Activated naive CD8-positive, alpha-beta T cell treated with anti-CD3 and anti-CD28 coated beads for 36 hours (primary cell): ENCODE data around the gene SATB2. TPM values are rescaled to one million over a fixed set of nuclear protein-coding genes. Genes with fewer than 3 reads are reported as not detected.

Experiments
- DNase-seq: peaks from one replicate; pipeline ENCODE4 v3.0.0; 2021
- H3K27ac Mint-ChIP-seq: one replicate; pipeline ENCODE4 v1.8.0; 2022; ENCODE audit warnings: mild to moderate bottlenecking, moderate library complexity, mixed read lengths
- H3K27me3 Mint-ChIP-seq: one replicate; pipeline ENCODE4 v1.8.0; 2022; ENCODE audit warnings: mild to moderate bottlenecking, mixed read lengths
- H3K36me3 Mint-ChIP-seq: one replicate; pipeline ENCODE4 v1.8.0; 2021; ENCODE audit warnings: mild to moderate bottlenecking, mixed read lengths
- H3K4me1 Mint-ChIP-seq: one replicate; pipeline ENCODE4 v1.8.0; 2021; ENCODE audit warnings: mixed read lengths
- H3K4me3 Mint-ChIP-seq: one replicate; pipeline ENCODE4 v1.8.0; 2022; ENCODE audit warnings: mild to moderate bottlenecking, moderate library complexity, mixed read lengths
- H3K9me3 Mint-ChIP-seq: one replicate; pipeline ENCODE4 v1.8.0; 2022; ENCODE audit warnings: mixed read lengths
- total RNA-seq, 2 experiments: library from RNA; stranded (reverse); gene quantifications; one replicate each; pipeline ENCODE4 v1.2.3, GENCODE V29; 2021

SATB2 gene
- total RNA-seq, 2 experiments from 2014 or later = 0.27 to 0.28 TPM

DNA sequence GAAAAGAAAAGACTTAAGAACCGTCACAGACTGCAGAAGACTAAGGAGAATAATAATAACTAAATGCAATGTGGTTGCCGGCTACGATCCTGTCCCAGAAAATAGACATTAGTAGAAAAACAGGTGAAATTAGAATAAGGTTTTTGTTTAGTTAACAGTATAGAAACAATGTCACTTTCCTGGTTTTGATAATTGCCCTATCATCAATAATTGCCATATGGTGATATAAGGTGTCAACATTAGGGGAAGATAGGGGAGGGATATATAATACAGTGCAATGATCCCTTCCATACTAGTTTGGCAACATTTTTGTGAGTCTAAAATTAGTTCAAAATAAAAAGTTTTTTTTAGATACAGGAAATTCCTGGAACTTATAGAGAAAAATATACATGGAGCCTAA is 144.8 kb downstream of the SATB2 start:
- H3K27me3 Mint-ChIP-seq = no peaks in the 10 kb centered on the region
- H3K4me1 Mint-ChIP-seq = no peaks in the 10 kb centered on the region
- no peak for DNase-seq
- no peak overlapping the region for H3K4me3 Mint-ChIP-seq
- peaks cover 2% of the 10 kb centered on the region for H3K9me3 Mint-ChIP-seq
- H3K36me3 Mint-ChIP-seq = no peaks in the 10 kb centered on the region
- no peak overlapping the region for H3K27ac Mint-ChIP-seq

DNA sequence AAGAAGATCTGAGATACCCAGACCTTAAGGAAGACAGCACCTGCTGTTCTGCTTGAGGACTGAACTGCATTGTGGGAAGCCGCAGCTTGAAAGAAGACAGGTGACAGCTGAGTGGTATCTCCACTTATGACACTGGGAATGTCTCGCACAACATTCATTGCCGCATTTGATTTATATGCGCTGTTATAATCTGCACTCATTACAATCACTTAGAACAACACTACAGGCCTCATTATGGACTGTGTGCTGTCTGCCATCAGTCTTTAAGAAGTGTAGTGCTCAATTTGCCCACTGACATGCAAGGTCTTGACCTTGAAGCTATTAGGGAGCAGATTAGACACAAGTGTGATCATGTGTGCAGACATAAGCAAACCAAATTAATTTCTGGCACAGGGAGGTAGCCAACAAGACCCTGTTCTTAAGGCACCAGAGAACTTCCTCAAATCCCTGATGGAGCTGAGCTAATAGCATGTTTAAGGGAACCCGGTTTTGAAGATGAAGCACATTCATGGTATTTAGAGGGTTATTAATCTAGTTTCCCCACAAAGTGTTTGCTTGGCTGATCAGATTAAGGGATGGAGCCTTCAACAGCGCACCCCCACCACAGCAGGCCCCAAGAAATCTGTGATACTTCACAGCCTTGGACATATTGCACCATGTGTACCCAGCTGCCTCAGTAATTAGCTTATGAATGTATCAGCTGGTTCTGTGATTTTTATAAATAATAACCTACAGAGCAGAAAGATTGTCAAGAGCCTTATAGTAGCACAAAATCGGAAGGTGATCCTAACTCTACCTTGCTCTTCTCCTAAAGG is 146.8 kb downstream of the SATB2 start:
- Mint-ChIP-seq H3K4me3 (no peak overlapping the region), H3K36me3 (no peaks in the 10 kb centered on the region), H3K4me1 (no peaks in the 10 kb centered on the region), H3K27ac (no peak overlapping the region), H3K9me3 (peaks cover 2% of the 10 kb centered on the region), H3K27me3 (no peaks in the 10 kb centered on the region)
- DNase-seq = no peak

DNA sequence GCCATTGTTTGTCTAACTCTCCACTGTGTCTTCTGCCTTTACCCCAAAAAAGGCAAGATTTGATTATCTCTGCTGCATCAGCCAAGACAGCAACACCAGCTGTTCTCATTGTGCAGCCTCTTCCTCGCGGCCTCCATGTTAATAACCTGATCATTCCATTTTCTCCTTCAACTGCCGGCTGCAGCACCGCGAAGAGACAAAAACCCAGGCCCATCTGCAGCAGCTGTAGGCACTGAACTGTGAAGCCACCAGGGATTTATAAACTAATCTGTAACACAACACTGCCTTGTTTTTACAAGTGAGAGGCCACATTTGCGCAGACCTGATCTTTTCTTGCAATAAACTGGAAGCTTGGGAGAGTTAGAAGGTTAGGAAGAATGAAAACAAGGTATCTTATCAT is 147.8 kb downstream of the SATB2 start:
- no peaks in the 10 kb centered on the region for H3K9me3 Mint-ChIP-seq
- no peak overlapping the region for H3K27ac Mint-ChIP-seq
- no peaks in the 10 kb centered on the region for H3K4me1 Mint-ChIP-seq
- H3K4me3 Mint-ChIP-seq = no peak overlapping the region
- H3K36me3 Mint-ChIP-seq = no peaks in the 10 kb centered on the region
- DNase-seq = no peak
- H3K27me3 Mint-ChIP-seq = no peaks in the 10 kb centered on the region

DNA sequence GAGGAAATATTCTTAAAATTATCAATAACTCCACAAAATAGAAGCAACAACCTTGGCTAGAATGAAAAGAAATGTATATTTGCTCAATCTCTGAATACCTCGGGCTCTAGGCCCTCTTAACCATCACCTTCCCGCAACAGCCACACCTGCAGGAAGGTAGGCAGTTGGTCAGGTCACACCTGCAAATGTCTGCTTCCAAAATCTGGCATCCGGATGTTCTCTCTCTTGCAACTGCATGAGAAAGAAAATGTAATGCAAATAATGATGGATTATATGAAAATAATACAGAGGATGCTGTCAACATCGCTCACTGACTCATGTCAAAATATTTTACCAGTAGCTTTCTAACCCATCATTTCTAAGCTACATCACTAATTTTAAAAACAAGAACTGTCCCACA is 148.3 kb downstream of the SATB2 start:
- Mint-ChIP-seq H3K4me1 (no peaks in the 10 kb centered on the region), H3K27ac (no peak overlapping the region), H3K36me3 (no peaks in the 10 kb centered on the region), H3K27me3 (no peaks in the 10 kb centered on the region), H3K4me3 (no peak overlapping the region), H3K9me3 (no peaks in the 10 kb centered on the region)
- no peak for DNase-seq

DNA sequence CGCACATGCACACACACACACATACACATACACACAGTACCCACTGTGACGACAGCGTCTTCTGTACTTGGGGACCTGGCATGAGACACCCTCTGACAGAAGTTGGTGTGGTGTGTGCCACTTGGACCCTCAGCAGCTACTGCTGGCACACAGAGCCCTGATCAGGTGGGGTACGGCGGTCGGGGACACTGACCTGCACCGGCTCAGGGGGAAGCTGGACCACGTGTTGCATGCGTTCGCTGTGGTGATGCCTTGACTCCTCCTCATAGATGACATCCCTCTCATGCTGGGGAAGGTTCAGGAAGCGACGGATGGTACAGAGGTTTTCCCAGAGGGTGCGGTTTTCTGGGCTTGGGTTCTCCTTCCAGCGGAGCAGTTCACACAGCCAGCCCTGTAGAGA is 149.2 kb downstream of the SATB2 start:
- Mint-ChIP-seq H3K36me3 (no peaks in the 10 kb centered on the region), H3K4me3 (no peak overlapping the region), H3K9me3 (no peaks in the 10 kb centered on the region), H3K27ac (no peak overlapping the region), H3K27me3 (no peaks in the 10 kb centered on the region), H3K4me1 (no peaks in the 10 kb centered on the region)
- no peak for DNase-seq

DNA sequence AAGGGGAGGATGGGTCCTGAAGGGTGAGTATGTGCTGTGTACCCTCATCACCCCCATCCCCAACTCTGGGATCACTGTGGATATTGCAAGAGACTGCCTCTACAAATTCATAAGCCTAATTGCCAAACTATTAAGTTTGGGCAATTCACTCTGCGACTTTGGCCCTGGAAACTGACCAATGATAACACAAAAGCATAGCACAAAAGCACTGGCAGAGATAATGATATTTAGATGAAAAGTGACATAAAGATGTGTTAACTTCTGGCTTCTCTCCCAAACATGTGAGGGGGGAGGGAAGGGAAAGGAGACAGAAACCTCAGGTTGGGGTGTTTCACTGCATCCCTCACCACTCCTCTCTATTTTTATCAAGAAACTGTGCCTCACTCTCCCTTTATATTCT is 150.3 kb downstream of the SATB2 start:
- DNase-seq = no peak
- H3K4me3 Mint-ChIP-seq = no peak overlapping the region
- no peaks in the 10 kb centered on the region for H3K36me3 Mint-ChIP-seq
- no peaks in the 10 kb centered on the region for H3K9me3 Mint-ChIP-seq
- no peak overlapping the region for H3K27ac Mint-ChIP-seq
- no peaks in the 10 kb centered on the region for H3K27me3 Mint-ChIP-seq
- H3K4me1 Mint-ChIP-seq = no peaks in the 10 kb centered on the region

DNA sequence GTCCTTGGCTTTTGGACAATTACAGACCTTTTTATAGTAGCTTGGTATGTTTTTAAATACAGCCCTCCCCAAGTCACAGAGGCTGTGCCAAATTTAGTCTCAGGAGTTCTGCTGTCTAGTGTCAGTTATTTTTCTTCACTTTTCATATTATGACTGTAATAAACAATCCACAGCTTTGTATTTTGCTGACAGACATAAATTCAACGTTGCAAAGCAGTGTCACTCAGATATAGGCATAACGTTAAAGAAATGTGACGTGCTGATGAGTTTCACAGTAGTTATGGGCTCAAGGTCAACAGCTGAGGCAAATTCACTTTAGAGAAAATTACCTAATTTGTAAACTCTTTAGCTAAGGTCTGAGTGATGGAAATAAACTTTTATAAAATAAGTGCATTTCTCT is 151.6 kb downstream of the SATB2 start:
- Mint-ChIP-seq H3K36me3 (no peaks in the 10 kb centered on the region), H3K9me3 (no peaks in the 10 kb centered on the region), H3K4me3 (no peak overlapping the region), H3K27ac (no peak overlapping the region), H3K4me1 (no peaks in the 10 kb centered on the region), H3K27me3 (no peaks in the 10 kb centered on the region)
- DNase-seq = no peak

DNA sequence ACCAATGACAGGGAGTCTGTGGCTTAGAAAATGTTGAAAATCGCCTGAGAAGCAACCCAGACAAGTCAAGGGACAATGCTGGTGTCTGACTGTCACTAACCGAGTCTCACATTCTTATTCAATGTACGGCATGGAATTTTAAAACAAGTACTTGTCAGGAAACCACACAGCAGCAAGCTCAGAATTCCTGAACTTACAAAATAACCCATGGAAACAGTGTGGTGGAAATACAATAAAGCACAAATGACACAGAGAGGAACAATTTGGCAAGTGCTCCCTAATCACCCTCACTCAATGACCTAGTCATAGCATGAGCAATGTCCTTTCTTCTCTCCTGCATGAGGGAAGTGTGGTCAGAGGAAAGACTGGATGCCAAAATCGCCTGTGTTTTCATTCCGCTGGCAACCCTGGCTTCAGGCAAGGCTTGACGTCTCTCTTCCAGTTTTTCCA is 154.0 kb downstream of the SATB2 start:
- Mint-ChIP-seq H3K4me3 (no peak overlapping the region), H3K9me3 (no peaks in the 10 kb centered on the region), H3K27ac (no peak overlapping the region), H3K27me3 (no peaks in the 10 kb centered on the region), H3K36me3 (no peaks in the 10 kb centered on the region), H3K4me1 (no peaks in the 10 kb centered on the region)
- DNase-seq = no peak

DNA sequence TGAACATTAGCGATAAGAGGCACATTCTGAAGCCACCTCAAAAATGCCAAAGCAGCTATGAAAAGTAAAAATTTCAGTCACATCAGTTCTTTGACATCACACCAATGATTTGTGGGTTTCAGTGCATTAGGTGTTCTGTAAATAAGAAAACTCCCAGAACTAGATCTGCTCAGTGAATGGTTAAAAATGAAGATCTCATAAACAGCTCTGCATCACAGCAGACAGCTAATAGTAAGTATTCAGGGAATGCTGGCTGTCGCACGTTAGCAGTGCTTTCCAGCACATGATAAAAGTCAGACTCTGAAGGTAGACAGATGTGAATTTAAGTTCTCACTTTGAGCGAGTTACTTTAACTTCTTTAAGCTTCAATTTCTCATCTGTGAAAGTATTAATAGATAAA is 154.9 kb downstream of the SATB2 start:
- no peaks in the 10 kb centered on the region for H3K9me3 Mint-ChIP-seq

DNA sequence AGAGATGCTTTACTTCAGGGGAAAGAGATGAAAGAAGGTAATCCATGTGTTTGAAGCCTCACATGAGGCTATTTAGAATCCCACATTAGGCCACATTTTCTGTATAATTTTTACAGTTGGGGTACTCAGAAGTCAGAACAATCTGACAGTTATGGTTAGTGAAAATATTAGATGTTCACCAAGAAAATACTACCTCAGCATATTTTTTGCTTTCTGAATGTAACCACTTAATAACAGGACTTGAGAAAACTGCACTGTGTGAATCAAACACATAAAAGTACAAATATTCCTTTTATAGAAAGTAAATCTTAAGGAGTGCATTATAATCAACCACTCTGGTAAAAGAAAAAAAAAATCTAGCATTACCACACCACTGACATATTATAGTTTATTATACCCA is 169.3 kb downstream of the SATB2 start:
- Mint-ChIP-seq H3K4me3 (no peak overlapping the region), H3K27me3 (no peaks in the 10 kb centered on the region), H3K36me3 (no peaks in the 10 kb centered on the region), H3K4me1 (no peaks in the 10 kb centered on the region), H3K9me3 (no peaks in the 10 kb centered on the region), H3K27ac (no peak overlapping the region)
- DNase-seq = no peak

More for the DNA sequence above, 154.9 kb downstream of the SATB2 start:
- Mint-ChIP-seq H3K27ac (no peak overlapping the region), H3K27me3 (no peaks in the 10 kb centered on the region), H3K4me3 (no peak overlapping the region), H3K36me3 (no peaks in the 10 kb centered on the region), H3K4me1 (no peaks in the 10 kb centered on the region)
- DNase-seq = no peak

DNA sequence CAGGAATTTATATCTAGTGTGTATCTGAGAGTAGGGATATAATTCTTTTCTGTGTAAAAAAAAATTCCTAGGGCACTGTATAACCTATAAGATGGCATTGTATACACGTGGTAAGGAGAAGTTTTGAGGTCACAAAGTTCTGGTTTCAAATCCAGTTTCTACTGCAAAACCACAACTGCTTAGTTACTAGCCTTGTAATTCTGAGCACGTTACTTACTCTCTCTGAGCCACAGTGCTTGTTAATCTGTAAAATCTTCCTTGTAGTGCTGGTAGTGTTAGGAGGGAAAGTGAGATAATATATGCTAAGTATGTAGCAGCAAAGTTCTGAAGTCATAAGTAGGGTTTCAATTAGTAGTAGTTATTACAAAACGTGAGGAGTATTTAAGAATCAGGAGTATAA is 175.4 kb downstream of the SATB2 start:
- no peaks in the 10 kb centered on the region for H3K4me1 Mint-ChIP-seq
- H3K27ac Mint-ChIP-seq = no peak overlapping the region
- DNase-seq = no peak
- no peaks in the 10 kb centered on the region for H3K36me3 Mint-ChIP-seq
- H3K9me3 Mint-ChIP-seq = peaks cover 8% of the 10 kb centered on the region
- no peak overlapping the region for H3K4me3 Mint-ChIP-seq
- no peaks in the 10 kb centered on the region for H3K27me3 Mint-ChIP-seq

DNA sequence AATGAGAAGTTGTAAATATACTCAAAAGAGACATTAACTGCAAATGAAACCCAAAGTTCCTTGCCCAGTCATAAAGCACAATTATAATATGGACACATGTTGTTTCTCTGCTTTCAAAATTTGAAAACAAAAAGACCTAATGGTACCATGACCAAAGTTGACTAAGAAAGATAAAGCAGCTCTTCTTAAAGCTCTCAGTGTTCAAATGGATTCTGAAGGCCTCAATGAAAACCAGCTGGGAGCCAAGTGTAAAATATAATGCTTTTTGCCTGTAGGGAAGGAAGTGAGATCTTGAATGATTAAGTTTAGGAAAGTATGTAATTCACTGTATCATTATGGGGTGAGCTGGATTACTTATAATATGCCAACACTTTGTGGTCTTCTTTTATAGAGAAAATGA is 178.6 kb downstream of the SATB2 start:
- H3K27ac Mint-ChIP-seq = no peak overlapping the region
- H3K36me3 Mint-ChIP-seq = no peaks in the 10 kb centered on the region
- no peak for DNase-seq
- H3K4me1 Mint-ChIP-seq = no peaks in the 10 kb centered on the region
- peaks cover 2% of the 10 kb centered on the region for H3K27me3 Mint-ChIP-seq
- H3K9me3 Mint-ChIP-seq = peaks cover 8% of the 10 kb centered on the region
- H3K4me3 Mint-ChIP-seq = no peak overlapping the region

DNA sequence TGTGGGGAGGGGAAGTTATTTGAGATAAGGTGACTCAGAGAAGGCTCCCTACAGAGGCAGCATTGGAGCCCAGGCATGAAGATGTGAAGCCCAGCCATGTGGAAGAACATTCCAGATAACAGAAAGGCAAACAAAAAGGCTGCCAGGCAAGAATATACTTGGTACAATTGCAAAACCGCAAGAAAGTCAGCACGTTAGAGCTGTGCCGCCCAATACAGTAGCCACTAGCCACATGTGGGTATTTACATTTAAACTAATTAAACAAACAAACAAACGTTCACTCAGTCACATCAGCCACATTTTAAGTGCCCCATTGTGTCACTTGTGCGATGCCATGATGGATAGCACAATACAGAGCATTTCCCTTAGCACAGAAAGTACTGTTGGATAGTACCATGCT is 179.6 kb downstream of the SATB2 start:
- Mint-ChIP-seq H3K4me3 (no peak overlapping the region), H3K9me3 (peaks cover 8% of the 10 kb centered on the region), H3K4me1 (no peaks in the 10 kb centered on the region), H3K27ac (no peak overlapping the region), H3K27me3 (peaks cover 5% of the 10 kb centered on the region), H3K36me3 (no peaks in the 10 kb centered on the region)
- DNase-seq = no peak

DNA sequence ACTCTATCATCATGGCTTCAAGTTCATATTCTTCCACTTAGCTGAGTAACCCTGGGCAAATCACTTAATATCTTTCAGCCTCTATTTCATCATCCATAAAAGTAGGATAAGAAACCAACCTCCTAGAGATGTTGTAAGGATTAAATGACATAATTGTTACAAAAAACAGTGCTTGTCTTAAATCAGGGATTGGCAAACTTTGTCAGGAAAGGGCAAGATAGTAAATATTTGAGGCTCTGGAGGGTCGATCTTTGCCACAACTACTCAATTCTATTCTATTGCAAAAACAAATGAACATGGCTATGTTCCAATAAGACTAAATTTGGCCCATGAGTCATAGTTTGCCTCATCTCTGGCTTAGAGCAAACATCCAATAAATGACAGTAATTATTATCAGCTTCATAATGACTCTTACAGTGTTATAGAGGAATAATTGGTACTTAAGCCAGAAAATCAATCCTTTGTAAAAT is 184.7 kb downstream of the SATB2 start:
- DNase-seq = no peak
- H3K27me3 Mint-ChIP-seq = peaks cover 5% of the 10 kb centered on the region
- H3K4me1 Mint-ChIP-seq = no peaks in the 10 kb centered on the region
- H3K27ac Mint-ChIP-seq = no peak overlapping the region
- H3K4me3 Mint-ChIP-seq = no peak overlapping the region
- no peaks in the 10 kb centered on the region for H3K36me3 Mint-ChIP-seq
- H3K9me3 Mint-ChIP-seq = no peaks in the 10 kb centered on the region

DNA sequence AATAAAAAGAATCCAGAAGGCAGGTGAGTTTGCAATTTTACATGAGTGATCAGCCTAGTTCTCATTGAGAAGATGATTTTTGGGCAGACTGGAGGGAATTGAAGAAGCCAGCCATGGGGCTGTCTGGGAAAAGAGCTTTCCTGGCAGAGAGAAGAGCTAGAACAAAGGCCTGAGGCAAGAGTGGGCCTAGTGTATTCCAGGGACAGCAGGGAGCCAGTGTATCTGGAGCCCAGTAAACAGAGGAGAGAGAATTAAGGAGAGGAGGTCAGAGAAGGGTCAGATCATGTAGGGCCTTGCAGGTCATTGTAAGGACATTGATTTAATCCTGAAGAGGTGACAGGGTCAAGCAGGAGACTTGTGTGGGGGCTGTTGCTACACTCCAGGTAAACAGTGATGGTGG is 195.8 kb downstream of the SATB2 start:
- no peak overlapping the region for H3K4me3 Mint-ChIP-seq
- DNase-seq = no peak
- no peak overlapping the region for H3K27ac Mint-ChIP-seq
- no peaks in the 10 kb centered on the region for H3K36me3 Mint-ChIP-seq
- H3K4me1 Mint-ChIP-seq = no peaks in the 10 kb centered on the region
- peaks cover 25% of the 10 kb centered on the region for H3K9me3 Mint-ChIP-seq
- H3K27me3 Mint-ChIP-seq = no peaks in the 10 kb centered on the region

DNA sequence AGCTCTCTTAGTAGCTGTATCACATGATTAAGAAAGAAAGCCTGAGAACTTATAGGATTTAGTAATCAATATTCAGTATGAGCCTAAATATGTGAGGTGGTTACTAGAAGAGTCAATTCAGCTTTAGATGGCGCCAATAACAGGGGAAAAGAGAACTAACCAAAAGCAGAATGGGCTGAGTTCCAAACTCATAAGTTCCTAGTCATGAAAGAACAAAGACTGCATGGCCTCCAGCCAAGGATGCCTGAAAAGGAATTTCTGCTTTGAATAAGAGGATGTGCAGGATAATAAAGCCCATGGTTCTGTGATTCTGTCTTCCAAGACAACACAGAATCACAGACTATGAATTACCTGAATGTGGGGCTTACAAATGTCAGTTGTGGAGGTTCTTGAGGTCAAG is 196.5 kb downstream of the SATB2 start:
- no peaks in the 10 kb centered on the region for H3K27me3 Mint-ChIP-seq
- H3K36me3 Mint-ChIP-seq = no peaks in the 10 kb centered on the region
- H3K4me1 Mint-ChIP-seq = no peaks in the 10 kb centered on the region
- H3K9me3 Mint-ChIP-seq = peaks cover 25% of the 10 kb centered on the region
- no peak overlapping the region for H3K27ac Mint-ChIP-seq
- no peak overlapping the region for H3K4me3 Mint-ChIP-seq
- DNase-seq = no peak
